ENCODE data around the gene GPR137B. TPM values are rescaled to one million over a fixed set of nuclear protein-coding genes. Genes with fewer than 3 reads are reported as not detected.

GPR137B gene
- total and polyA plus RNA-seq, 9 of the 15 experiments (the other 6 are each of a cell fraction or from before 2014, with no cell fraction given), result 0.04 to 1.0 (median 0.62) TPM

DNA sequence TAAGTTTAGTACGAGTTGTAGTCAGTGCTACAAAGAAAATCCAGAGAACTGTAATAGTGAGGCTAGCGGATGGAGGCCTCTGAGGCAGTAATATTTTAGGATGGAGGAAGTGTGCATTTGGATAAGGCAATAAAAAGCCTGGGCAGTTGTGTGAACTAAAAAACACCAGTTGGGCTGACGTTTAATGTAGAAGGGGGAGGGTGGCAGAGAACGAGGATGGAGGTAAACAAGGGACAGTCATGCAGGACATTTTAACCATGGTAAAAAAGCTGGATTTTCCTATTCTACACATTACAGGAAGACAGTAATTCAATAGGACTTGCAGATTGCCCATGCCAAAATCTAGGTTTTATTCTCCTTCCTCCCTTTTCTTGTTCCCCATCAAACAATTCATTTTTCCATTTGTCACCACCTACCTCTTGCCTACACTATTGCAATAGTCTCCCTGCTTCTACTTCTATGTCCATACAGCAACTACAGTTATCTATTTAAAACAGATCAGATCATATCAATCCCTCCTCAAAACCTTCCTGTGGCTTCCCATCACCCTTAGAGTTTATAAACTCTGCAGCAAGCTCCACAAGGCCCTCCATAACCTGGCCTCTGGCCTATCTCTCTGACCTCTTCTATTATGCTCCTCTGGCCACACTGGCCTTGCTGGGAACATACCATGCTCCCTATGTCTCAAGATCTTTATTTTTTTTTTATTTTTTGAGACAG lies 111.7 kb downstream of the GPR137B start (continued):
- TF ChIP-seq, protein P1, sequence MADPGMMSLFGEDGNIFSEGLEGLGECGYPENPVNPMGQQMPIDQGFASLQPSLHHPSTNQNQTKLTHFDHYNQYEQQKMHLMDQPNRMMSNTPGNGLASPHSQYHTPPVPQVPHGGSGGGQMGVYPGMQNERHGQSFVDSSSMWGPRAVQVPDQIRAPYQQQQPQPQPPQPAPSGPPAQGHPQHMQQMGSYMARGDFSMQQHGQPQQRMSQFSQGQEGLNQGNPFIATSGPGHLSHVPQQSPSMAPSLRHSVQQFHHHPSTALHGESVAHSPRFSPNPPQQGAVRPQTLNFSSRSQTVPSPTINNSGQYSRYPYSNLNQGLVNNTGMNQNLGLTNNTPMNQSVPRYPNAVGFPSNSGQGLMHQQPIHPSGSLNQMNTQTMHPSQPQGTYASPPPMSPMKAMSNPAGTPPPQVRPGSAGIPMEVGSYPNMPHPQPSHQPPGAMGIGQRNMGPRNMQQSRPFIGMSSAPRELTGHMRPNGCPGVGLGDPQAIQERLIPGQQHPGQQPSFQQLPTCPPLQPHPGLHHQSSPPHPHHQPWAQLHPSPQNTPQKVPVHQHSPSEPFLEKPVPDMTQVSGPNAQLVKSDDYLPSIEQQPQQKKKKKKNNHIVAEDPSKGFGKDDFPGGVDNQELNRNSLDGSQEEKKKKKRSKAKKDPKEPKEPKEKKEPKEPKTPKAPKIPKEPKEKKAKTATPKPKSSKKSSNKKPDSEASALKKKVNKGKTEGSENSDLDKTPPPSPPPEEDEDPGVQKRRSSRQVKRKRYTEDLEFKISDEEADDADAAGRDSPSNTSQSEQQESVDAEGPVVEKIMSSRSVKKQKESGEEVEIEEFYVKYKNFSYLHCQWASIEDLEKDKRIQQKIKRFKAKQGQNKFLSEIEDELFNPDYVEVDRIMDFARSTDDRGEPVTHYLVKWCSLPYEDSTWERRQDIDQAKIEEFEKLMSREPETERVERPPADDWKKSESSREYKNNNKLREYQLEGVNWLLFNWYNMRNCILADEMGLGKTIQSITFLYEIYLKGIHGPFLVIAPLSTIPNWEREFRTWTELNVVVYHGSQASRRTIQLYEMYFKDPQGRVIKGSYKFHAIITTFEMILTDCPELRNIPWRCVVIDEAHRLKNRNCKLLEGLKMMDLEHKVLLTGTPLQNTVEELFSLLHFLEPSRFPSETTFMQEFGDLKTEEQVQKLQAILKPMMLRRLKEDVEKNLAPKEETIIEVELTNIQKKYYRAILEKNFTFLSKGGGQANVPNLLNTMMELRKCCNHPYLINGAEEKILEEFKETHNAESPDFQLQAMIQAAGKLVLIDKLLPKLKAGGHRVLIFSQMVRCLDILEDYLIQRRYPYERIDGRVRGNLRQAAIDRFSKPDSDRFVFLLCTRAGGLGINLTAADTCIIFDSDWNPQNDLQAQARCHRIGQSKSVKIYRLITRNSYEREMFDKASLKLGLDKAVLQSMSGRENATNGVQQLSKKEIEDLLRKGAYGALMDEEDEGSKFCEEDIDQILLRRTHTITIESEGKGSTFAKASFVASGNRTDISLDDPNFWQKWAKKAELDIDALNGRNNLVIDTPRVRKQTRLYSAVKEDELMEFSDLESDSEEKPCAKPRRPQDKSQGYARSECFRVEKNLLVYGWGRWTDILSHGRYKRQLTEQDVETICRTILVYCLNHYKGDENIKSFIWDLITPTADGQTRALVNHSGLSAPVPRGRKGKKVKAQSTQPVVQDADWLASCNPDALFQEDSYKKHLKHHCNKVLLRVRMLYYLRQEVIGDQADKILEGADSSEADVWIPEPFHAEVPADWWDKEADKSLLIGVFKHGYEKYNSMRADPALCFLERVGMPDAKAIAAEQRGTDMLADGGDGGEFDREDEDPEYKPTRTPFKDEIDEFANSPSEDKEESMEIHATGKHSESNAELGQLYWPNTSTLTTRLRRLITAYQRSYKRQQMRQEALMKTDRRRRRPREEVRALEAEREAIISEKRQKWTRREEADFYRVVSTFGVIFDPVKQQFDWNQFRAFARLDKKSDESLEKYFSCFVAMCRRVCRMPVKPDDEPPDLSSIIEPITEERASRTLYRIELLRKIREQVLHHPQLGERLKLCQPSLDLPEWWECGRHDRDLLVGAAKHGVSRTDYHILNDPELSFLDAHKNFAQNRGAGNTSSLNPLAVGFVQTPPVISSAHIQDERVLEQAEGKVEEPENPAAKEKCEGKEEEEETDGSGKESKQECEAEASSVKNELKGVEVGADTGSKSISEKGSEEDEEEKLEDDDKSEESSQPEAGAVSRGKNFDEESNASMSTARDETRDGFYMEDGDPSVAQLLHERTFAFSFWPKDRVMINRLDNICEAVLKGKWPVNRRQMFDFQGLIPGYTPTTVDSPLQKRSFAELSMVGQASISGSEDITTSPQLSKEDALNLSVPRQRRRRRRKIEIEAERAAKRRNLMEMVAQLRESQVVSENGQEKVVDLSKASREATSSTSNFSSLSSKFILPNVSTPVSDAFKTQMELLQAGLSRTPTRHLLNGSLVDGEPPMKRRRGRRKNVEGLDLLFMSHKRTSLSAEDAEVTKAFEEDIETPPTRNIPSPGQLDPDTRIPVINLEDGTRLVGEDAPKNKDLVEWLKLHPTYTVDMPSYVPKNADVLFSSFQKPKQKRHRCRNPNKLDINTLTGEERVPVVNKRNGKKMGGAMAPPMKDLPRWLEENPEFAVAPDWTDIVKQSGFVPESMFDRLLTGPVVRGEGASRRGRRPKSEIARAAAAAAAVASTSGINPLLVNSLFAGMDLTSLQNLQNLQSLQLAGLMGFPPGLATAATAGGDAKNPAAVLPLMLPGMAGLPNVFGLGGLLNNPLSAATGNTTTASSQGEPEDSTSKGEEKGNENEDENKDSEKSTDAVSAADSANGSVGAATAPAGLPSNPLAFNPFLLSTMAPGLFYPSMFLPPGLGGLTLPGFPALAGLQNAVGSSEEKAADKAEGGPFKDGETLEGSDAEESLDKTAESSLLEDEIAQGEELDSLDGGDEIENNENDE (IDR thresholded peaks at IDR 0.05; ENCODE audit: low read depth, low read length), result no peak
- TF ChIP-seq, protein P2, sequence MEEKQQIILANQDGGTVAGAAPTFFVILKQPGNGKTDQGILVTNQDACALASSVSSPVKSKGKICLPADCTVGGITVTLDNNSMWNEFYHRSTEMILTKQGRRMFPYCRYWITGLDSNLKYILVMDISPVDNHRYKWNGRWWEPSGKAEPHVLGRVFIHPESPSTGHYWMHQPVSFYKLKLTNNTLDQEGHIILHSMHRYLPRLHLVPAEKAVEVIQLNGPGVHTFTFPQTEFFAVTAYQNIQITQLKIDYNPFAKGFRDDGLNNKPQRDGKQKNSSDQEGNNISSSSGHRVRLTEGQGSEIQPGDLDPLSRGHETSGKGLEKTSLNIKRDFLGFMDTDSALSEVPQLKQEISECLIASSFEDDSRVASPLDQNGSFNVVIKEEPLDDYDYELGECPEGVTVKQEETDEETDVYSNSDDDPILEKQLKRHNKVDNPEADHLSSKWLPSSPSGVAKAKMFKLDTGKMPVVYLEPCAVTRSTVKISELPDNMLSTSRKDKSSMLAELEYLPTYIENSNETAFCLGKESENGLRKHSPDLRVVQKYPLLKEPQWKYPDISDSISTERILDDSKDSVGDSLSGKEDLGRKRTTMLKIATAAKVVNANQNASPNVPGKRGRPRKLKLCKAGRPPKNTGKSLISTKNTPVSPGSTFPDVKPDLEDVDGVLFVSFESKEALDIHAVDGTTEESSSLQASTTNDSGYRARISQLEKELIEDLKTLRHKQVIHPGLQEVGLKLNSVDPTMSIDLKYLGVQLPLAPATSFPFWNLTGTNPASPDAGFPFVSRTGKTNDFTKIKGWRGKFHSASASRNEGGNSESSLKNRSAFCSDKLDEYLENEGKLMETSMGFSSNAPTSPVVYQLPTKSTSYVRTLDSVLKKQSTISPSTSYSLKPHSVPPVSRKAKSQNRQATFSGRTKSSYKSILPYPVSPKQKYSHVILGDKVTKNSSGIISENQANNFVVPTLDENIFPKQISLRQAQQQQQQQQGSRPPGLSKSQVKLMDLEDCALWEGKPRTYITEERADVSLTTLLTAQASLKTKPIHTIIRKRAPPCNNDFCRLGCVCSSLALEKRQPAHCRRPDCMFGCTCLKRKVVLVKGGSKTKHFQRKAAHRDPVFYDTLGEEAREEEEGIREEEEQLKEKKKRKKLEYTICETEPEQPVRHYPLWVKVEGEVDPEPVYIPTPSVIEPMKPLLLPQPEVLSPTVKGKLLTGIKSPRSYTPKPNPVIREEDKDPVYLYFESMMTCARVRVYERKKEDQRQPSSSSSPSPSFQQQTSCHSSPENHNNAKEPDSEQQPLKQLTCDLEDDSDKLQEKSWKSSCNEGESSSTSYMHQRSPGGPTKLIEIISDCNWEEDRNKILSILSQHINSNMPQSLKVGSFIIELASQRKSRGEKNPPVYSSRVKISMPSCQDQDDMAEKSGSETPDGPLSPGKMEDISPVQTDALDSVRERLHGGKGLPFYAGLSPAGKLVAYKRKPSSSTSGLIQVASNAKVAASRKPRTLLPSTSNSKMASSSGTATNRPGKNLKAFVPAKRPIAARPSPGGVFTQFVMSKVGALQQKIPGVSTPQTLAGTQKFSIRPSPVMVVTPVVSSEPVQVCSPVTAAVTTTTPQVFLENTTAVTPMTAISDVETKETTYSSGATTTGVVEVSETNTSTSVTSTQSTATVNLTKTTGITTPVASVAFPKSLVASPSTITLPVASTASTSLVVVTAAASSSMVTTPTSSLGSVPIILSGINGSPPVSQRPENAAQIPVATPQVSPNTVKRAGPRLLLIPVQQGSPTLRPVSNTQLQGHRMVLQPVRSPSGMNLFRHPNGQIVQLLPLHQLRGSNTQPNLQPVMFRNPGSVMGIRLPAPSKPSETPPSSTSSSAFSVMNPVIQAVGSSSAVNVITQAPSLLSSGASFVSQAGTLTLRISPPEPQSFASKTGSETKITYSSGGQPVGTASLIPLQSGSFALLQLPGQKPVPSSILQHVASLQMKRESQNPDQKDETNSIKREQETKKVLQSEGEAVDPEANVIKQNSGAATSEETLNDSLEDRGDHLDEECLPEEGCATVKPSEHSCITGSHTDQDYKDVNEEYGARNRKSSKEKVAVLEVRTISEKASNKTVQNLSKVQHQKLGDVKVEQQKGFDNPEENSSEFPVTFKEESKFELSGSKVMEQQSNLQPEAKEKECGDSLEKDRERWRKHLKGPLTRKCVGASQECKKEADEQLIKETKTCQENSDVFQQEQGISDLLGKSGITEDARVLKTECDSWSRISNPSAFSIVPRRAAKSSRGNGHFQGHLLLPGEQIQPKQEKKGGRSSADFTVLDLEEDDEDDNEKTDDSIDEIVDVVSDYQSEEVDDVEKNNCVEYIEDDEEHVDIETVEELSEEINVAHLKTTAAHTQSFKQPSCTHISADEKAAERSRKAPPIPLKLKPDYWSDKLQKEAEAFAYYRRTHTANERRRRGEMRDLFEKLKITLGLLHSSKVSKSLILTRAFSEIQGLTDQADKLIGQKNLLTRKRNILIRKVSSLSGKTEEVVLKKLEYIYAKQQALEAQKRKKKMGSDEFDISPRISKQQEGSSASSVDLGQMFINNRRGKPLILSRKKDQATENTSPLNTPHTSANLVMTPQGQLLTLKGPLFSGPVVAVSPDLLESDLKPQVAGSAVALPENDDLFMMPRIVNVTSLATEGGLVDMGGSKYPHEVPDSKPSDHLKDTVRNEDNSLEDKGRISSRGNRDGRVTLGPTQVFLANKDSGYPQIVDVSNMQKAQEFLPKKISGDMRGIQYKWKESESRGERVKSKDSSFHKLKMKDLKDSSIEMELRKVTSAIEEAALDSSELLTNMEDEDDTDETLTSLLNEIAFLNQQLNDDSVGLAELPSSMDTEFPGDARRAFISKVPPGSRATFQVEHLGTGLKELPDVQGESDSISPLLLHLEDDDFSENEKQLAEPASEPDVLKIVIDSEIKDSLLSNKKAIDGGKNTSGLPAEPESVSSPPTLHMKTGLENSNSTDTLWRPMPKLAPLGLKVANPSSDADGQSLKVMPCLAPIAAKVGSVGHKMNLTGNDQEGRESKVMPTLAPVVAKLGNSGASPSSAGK (IDR thresholded peaks at IDR 0.05), result no peak
- no peak for TF ChIP-seq ZNF764 (CRISPR knock-in tag; IDR thresholded peaks at IDR 0.05; ENCODE audit: low read depth)

Measured in K562 (cell line).